SK-N-MC (cell line): ENCODE measurements around the gene BCL3.

Experiments used
- DNase-seq: peaks from one replicate; pipeline ENCODE4 v3.0.0-alpha.2; 2011; ENCODE audit warnings: low read depth, low spot score
- H3K27ac ChIP-seq: fragments of 200-600 bp; sonication (generic); 2 replicates; pipeline ENCODE4 v1.5.1; 2016; ENCODE audit warnings: mixed run types
- H3K36me3 ChIP-seq: fragments of 200-600 bp; sonication (generic); 2 replicates; pipeline ENCODE4 v1.6.1; 2017; ENCODE audit warnings: antibody characterized with exemption, low read length, mixed read lengths; ENCODE audit not compliant: insufficient read depth
- H3K4me3 ChIP-seq: fragments of 200-600 bp; sonication (generic); 2 replicates; pipeline ENCODE4 v1.5.1; 2016
- H3K9ac ChIP-seq: fragments of 200-600 bp; sonication (generic); 2 replicates; pipeline ENCODE4 v1.8.0; 2017; ENCODE audit warnings: mixed run types, mixed read lengths; ENCODE audit not compliant: insufficient read length
- H3K9me3 ChIP-seq: fragments of 200-600 bp; sonication (generic); 2 replicates; pipeline ENCODE4 v1.6.1; 2017; ENCODE audit warnings: low read depth, mild to moderate bottlenecking, antibody characterized with exemption, low read length, moderate library complexity, mixed read lengths
- EZH2 ChIP-seq: fragments of 200-600 bp; sonication (generic); IDR thresholded peaks from one replicate; pipeline ENCODE4 v1.6.1; 2017; ENCODE audit warnings: antibody characterized with exemption
- FOXP2 ChIP-seq: optimal IDR thresholded peaks from 2 replicates; pipeline ENCODE3; 2011; ENCODE audit warnings: mild to moderate bottlenecking, moderate library complexity; ENCODE audit not compliant: insufficient read depth; ENCODE audit errors: extremely low read length, control extremely low read depth
- POLR2AphosphoS5 ChIP-seq: IDR thresholded peaks from 2 replicates; pipeline ENCODE4 v1.6.1; 2012; ENCODE audit warnings: mild to moderate bottlenecking, low read depth, low read length, borderline replicate concordance

The BCL3 gene

DNA sequence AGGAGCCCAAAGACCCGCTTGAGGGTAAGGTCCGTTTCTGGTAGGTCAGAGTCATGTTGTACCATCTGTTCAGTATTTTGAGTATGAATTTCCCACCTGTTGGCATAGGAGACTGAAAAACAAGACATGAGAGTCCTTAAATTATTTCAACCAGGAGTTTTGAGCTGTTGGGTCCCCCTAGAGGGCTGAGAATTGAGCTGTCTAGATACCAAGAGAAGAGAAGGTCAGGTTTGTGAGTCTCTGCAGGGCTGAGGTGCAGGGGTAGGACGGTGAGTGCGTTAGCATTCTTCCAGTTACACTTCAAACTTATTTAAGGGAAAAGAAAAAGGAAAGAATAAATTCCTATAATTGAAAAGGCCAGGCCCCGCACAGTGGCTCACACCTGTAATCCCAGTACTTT lies 34.2 kb downstream of the BCL3 start:
- no peak for TF ChIP-seq POLR2AphosphoS5
- no peak for TF ChIP-seq FOXP2
- TF ChIP-seq EZH2: no peak
- Histone ChIP-seq H3K9me3 (no peaks in the 10 kb centered on the region), H3K9ac (no peak overlapping the region), H3K36me3 (no peaks in the 10 kb centered on the region), H3K4me3 (no peak overlapping the region), H3K27ac (no peak overlapping the region)
- no peak for DNase-seq

GRCh38 chr19:44783545-44783944 lies 35.0 kb downstream of the BCL3 start:
- TF ChIP-seq POLR2AphosphoS5 (no peak), FOXP2 (no peak), EZH2 (no peak)
- H3K4me3 ChIP-seq: no peak overlapping the region
- H3K9me3 ChIP-seq: no peaks in the 10 kb centered on the region
- no peak overlapping the region for H3K9ac ChIP-seq
- no peak overlapping the region for H3K27ac ChIP-seq
- no peak for DNase-seq
- no peaks in the 10 kb centered on the region for H3K36me3 ChIP-seq

- TF ChIP-seq POLR2AphosphoS5: no peak
- TF ChIP-seq EZH2: no peak
- no peak for TF ChIP-seq FOXP2
- H3K27ac ChIP-seq: no peak overlapping the region
- H3K4me3 ChIP-seq: no peak overlapping the region
- no peaks in the 10 kb centered on the region for H3K36me3 ChIP-seq
- no peak overlapping the region for H3K9ac ChIP-seq
- no peak for DNase-seq
- H3K9me3 ChIP-seq: no peaks in the 10 kb centered on the region
Measured at GRCh38 chr19:44785271-44785670, 36.8 kb downstream of the BCL3 start.

GRCh38 chr19:44785993-44786392 lies 37.5 kb downstream of the BCL3 start:
- no peak overlapping the region for H3K27ac ChIP-seq
- H3K9ac ChIP-seq: no peak overlapping the region
- TF ChIP-seq EZH2 (no peak), POLR2AphosphoS5 (no peak), FOXP2 (no peak)
- no peak overlapping the region for H3K4me3 ChIP-seq
- H3K9me3 ChIP-seq: no peaks in the 10 kb centered on the region
- H3K36me3 ChIP-seq: no peaks in the 10 kb centered on the region
- no peak for DNase-seq

DNA sequence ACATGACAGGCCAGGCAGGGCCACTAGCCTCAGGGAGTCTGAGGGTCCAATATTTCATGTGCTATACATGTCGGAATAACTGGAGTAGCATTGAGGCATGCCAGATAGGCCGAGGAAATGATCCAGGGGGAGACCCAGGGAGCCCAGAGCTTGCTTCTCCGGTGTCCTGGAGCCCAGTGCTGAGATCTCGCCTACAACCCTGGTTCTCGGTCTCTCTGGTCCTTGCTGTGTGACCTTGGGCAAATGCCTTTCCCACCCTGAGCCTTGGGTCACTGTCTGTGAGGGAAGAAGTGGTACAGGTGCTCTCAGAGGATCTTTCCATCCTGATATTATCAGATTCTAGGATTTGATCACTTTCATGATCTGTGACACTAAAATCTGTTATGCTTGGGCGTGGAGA lies 40.5 kb downstream of the BCL3 start:
- TF ChIP-seq POLR2AphosphoS5 (no peak), FOXP2 (no peak), EZH2 (no peak)
- no peak overlapping the region for H3K4me3 ChIP-seq
- no peak for DNase-seq
- no peaks in the 10 kb centered on the region for H3K36me3 ChIP-seq
- no peaks in the 10 kb centered on the region for H3K9me3 ChIP-seq
- H3K27ac ChIP-seq: no peak overlapping the region
- H3K9ac ChIP-seq: no peak overlapping the region

GRCh38 chr19:44789943-44790483 lies 41.5 kb downstream of the BCL3 start:
- no peak overlapping the region for H3K27ac ChIP-seq
- DNase-seq: no peak
- H3K36me3 ChIP-seq: no peaks in the 10 kb centered on the region
- no peaks in the 10 kb centered on the region for H3K9me3 ChIP-seq
- no peak for TF ChIP-seq FOXP2
- no peak for TF ChIP-seq EZH2
- no peak for TF ChIP-seq POLR2AphosphoS5
- H3K9ac ChIP-seq: no peak overlapping the region
- no peak overlapping the region for H3K4me3 ChIP-seq

- H3K36me3 ChIP-seq: no peaks in the 10 kb centered on the region
Measured at GRCh38 chr19:44792281-44792680, 43.8 kb downstream of the BCL3 start.

GRCh38 chr19:44794610-44795009 lies 46.1 kb downstream of the BCL3 start:
- no peak for DNase-seq
- H3K36me3 ChIP-seq: no peaks in the 10 kb centered on the region
- no peak overlapping the region for H3K27ac ChIP-seq
- H3K4me3 ChIP-seq: no peak overlapping the region
- TF ChIP-seq EZH2 (no peak), FOXP2 (no peak)
- H3K9me3 ChIP-seq: no peaks in the 10 kb centered on the region
- no peak overlapping the region for H3K9ac ChIP-seq

More at GRCh38 chr19:44792281-44792680, 43.8 kb downstream of the BCL3 start:
- Histone ChIP-seq H3K9ac (no peak overlapping the region), H3K27ac (no peak overlapping the region), H3K9me3 (no peaks in the 10 kb centered on the region), H3K4me3 (no peak overlapping the region)
- TF ChIP-seq EZH2: no peak
- TF ChIP-seq POLR2AphosphoS5: no peak
- TF ChIP-seq FOXP2: no peak
- DNase-seq: no peak

GRCh38 chr19:44795398-44795987 lies 47.0 kb downstream of the BCL3 start:
- H3K4me3 ChIP-seq: no peak overlapping the region
- no peak overlapping the region for H3K9ac ChIP-seq
- H3K9me3 ChIP-seq: no peaks in the 10 kb centered on the region
- H3K27ac ChIP-seq: no peak overlapping the region
- no peaks in the 10 kb centered on the region for H3K36me3 ChIP-seq
- TF ChIP-seq POLR2AphosphoS5 (no peak), FOXP2 (no peak), EZH2 (no peak)
- no peak for DNase-seq
